ENCODE results near the gene DLX2.

DNA sequence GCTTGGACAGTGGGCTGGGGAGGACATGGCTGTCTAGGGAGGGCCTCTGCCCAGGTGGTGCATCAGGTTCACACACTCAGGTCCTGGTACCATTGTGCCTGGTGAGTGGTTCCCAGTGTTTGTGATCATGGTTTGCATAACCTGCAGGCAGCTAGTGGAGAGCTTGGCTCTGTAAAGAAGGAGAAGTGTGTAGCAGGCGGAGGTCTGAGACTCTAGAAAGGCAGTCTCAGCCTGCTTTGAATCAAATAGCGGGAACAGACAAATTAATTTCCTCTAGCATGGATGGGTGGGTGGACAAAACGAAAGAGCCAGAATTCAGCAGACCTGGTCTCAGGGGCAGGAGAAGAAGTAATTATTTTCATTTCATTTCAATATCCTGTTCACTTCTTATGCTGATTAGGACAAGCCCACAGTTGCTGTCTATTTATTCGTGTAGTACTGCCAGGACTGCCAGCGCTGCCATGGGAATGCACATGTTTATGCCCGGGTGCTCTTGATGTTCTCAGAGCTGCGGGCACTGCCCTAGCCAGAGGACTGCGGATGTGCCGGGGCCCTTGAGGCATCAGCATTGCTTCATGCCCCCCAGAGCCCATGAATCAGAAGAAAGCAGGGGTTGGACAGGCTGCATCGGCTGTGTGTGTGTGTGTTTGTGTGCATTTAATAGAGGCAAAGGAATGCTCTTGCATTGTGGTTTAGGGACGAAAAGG lies 45.4 kb upstream of the DLX2 start:
- TF ChIP-seq POLR2A (IDR thresholded peaks at IDR 0.05) (no peak), EP300 (IDR thresholded peaks at IDR 0.05) (no peak), POLR2AphosphoS5 (IDR thresholded peaks at IDR 0.05) (no peak)
- TF ChIP-seq, protein P1, sequence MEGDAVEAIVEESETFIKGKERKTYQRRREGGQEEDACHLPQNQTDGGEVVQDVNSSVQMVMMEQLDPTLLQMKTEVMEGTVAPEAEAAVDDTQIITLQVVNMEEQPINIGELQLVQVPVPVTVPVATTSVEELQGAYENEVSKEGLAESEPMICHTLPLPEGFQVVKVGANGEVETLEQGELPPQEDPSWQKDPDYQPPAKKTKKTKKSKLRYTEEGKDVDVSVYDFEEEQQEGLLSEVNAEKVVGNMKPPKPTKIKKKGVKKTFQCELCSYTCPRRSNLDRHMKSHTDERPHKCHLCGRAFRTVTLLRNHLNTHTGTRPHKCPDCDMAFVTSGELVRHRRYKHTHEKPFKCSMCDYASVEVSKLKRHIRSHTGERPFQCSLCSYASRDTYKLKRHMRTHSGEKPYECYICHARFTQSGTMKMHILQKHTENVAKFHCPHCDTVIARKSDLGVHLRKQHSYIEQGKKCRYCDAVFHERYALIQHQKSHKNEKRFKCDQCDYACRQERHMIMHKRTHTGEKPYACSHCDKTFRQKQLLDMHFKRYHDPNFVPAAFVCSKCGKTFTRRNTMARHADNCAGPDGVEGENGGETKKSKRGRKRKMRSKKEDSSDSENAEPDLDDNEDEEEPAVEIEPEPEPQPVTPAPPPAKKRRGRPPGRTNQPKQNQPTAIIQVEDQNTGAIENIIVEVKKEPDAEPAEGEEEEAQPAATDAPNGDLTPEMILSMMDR (IDR thresholded peaks at IDR 0.05): no peak

Measured in sigmoid colon (tissue), 4 donors.